Stimulated activated CD8-positive, alpha-beta memory T cell treated with anti-CD3 and anti-CD28 coated beads, Interleukin-2, amount 100 ng/mL, for 48 hours (primary cell): ENCODE results near the gene DYNC1I1.

Source experiments
- DNase-seq, 2 donors: peaks; one replicate each; pipeline ENCODE4 v3.0.0-alpha.2; 2020; ENCODE audit warnings: low read depth in 2 of 2

Gene DYNC1I1

GRCh38 chr7:96017877-96018276 lies 245.5 kb downstream of the DYNC1I1 start:
- DNase-seq, result no peak

- DNase-seq, result no peak
Measured at GRCh38 chr7:96021568-96021967, 249.2 kb downstream of the DYNC1I1 start.

DNA sequence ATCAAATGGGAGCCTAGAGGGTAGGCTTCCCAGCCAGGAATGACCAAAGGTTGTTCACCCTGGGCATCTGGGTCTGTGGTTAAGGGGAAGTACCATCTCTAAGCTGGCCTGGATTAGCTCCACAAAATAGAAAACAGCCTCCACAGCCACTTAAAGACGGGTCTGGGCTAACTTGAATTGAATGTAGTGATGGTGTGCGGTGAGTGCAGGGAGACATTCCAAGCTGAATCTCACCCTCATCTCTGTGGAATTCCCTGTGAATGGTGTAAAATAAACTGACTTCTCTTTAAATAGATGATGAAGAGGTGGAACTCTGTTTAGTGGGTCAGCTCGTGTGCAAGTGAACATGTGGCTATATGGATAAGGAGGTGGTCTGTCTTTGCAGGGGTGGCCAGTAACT lies 251.0 kb downstream of the DYNC1I1 start:
- DNase-seq, result no peak

- DNase-seq, result no peak
Measured at GRCh38 chr7:96026010-96026409, 253.7 kb downstream of the DYNC1I1 start.

DNA sequence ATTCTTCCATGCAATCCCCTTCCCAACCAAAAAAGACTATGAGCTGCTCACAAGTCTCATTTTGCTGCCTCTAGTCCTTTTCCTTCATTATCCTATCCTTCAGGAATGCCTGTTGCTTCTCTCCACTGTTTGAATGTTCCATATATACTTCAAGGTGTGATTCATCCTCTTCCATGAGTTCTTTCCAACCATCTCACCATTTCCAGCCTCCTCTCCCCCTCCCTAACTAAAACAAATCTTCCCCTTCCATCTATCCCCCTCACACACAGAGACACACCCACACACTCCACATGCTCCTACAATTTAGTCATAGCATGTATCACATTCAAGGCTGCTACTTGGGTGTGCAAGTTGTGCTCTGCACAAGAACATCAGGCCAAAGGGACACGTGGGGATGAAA lies 254.3 kb downstream of the DYNC1I1 start:
- DNase-seq, result no peak

DNA sequence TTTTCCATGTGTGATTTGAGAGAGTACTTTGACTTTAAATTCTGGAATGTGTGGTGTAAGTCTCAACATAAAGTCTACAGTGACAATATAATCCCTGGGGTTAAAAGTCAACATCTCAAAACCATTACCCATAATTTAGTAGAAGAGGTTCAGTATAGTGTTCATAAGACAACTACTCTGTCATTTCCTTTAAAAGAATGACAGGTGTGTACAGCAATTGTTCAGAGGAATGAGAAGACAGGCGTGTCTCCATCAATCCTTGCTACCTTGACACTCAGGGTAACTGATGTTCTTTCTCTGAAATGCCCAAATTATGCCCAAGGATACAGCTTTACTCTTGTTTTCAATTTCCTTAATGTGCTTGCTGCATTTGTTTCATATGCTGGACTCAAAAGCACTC lies 256.4 kb downstream of the DYNC1I1 start:
- no peak for DNase-seq

DNA sequence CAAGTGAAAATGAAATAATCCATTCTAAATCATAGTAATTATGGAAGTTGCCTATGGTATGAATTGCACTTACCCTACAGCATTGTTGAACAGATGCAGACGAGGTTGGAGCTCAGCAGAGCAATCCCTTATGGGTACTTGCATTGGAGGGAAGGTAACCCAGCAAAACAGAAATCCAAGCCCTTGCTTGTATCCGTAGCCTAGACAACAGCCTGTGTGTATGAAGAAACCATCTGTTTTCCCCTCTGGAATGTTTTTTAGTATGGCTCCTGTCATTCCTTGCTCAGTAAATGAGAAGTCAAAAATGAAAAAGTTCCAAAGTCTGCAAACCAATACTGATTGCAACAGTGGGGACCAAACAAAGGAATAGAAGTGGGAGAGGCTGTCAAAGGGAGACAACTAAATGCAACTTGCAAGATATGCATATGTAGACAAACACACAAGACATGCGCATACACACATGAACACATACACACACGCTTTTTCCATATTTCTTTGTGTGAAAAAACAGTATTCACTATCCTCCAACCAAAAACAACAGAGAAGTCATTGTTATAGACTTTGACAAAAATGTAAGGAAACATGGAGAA lies 260.8 kb downstream of the DYNC1I1 start:
- no peak for DNase-seq

GRCh38 chr7:96034940-96035727 lies 262.8 kb downstream of the DYNC1I1 start:
- DNase-seq, result no peak

GRCh38 chr7:96040250-96040772 lies 268.0 kb downstream of the DYNC1I1 start:
- no peak for DNase-seq

DNA sequence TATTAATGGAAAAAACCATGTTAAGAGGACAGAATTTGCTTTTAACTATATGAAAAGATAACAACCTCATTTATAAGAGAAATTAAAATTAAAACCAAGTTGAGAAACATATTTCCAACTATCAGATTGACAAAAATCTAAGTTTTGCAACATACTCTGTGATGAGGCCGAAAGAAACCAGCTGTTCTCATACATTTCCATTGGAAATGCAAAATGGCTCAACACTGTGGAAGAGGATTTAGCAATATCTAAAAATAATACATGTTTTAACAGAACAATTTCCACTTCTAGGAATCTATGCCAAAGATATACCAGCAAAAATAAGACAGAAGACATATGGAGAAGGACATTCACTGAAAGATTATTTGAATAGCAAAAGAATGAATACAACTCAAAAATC lies 268.8 kb downstream of the DYNC1I1 start:
- DNase-seq, result no peak

- DNase-seq, result no peak
Measured at GRCh38 chr7:96045181-96045580, 272.8 kb downstream of the DYNC1I1 start.

GRCh38 chr7:96045919-96046318 lies 273.6 kb downstream of the DYNC1I1 start:
- no peak for DNase-seq

DNA sequence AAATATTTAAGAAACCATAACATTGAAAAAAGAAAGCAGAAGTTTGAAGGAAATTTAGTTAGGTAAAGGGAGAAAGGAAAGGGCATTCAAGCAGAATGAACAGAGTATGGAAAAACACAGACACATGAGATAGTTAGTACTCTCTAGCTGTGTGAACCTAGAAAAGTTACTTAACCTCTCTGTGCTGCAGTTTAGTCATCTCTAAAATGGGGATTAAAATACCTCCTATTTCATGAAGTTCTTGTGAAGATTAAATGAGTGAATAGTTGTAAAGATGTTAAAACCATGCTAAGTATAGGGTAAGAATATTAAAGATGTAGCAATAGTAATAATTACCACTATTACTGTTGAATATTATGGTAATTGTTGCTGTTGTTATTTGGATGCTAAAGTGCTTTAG lies 279.9 kb downstream of the DYNC1I1 start:
- no peak for DNase-seq

DNA sequence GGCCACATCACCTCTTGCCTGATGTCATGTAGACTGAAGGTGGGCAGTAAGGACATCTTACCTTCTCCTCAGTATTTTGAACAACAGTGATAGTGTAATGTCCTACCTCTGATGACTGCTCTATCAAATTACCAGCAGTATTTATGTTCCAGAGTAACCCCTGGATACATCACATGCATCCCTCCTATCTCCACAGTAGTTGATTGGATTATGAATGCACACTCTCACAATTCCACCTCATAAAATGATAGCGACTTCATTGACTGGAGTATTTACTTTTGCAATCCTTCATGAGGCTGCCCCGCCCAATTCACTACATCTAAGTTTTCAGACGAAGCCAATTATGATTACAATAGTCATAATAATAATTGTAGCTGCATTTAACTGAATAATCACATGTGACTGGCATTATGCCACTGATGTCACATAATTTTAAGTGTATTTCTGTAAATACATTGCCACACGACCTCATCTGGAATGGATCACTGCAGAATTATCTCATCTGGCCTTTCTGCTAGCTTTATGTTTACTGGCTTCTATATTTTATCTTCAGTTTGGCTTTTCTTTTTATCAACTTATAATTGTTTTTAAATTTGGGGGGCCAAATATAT lies 280.6 kb downstream of the DYNC1I1 start:
- no peak for DNase-seq

GRCh38 chr7:96055717-96056116 lies 283.4 kb downstream of the DYNC1I1 start:
- no peak for DNase-seq

GRCh38 chr7:96059075-96059474 lies 286.7 kb downstream of the DYNC1I1 start:
- DNase-seq, result no peak

DNA sequence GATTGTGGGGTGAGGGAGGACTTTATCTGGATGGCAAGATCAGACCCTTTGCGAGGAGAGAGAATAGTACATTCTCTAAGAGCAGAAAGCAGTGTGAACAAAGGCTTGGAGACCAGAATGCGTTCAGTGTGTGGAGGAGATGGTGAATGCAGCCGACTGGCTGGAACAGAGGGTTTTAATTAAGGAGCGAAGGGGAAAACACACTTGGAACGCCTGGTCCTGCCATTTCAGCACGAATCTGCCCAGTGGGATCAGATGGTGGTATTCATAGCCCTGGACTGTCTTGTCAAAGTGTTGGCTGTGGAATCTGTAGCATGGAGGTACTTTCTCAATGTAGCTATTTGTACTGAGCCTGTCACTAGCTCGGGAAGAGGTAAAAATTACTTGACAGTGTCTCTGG lies 288.7 kb downstream of the DYNC1I1 start:
- no peak for DNase-seq

DNA sequence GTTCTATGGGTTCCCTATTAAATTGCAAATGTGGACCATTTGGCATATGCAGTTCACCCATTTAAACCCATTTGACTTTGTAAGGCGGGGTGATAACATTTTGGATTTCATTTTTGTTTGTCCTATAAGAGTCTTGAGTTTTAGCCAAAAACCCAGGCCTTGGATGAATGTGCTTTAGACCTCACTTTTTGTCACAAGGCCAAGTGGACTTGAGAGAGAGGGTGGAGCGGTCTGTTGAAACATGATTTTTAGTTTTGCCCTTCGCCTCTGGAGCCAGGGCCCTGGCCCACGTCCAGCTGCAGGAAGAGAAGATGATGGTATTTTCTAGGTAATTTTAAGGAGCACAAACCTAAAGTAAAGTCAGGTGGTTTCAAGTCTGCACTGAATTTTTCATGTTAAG lies 289.5 kb downstream of the DYNC1I1 start:
- no peak for DNase-seq

DNA sequence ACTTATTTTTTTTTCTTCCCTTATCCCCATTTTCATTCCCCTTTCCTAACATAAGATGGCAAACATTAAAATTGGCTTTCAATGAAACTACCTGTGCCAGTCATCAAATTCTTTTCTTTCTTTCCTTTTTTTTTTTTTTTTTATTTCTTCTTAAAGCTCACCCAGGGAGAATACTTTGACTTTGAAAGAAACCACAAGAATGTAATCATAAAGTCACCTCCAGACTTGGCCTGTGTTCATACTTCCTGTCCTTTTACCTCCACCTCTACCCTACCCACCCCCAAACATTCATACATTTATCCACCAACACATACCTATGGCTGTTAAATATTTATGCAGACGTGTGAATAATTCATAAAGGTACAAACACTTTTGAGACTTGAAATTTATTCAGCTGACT lies 295.0 kb downstream of the DYNC1I1 start:
- DNase-seq, result no peak

- no peak for DNase-seq
Measured at GRCh38 chr7:96069401-96069800, 297.0 kb downstream of the DYNC1I1 start.

GRCh38 chr7:96074871-96075270 lies 302.5 kb downstream of the DYNC1I1 start:
- DNase-seq, result no peak

GRCh38 chr7:96075510-96076349 lies 303.4 kb downstream of the DYNC1I1 start:
- DNase-seq, result peak; percentile 25 to 26
